VCaP (cell line): ENCODE data around the gene PPP3R2.
"Not testable (repeated sequence)": the region's sequence is repeated elsewhere in the genome, so short reads cannot be mapped to it uniquely, and the experiment has no call there.

Source experiments
- H3K27ac ChIP-seq: fragments of 450-650 bp; 2 replicates; pipeline ENCODE4 v1.5.1; 2017
- CTCF ChIP-seq: fragments of 450-650 bp; conservative IDR thresholded peaks from 2 replicates; pipeline ENCODE4 v1.5.1; 2017; ENCODE audit warnings: mild to moderate bottlenecking, moderate library complexity

Gene PPP3R2

GRCh38 chr9:101604296-101604695, 9.5 kb upstream of the PPP3R2 start:
- no peak for TF ChIP-seq CTCF
- H3K27ac ChIP-seq, result no peak overlapping the region

GRCh38 chr9:101601904-101602765, 7.4 kb upstream of the PPP3R2 start:
- H3K27ac ChIP-seq, result no peak overlapping the region
- peak; percentile 83 for TF ChIP-seq CTCF

GRCh38 chr9:101593345-101593744, 1.4 kb downstream of the PPP3R2 start:
- TF ChIP-seq CTCF, result no peak
- no peak overlapping the region for H3K27ac ChIP-seq

- TF ChIP-seq CTCF, result no peak
- no peak overlapping the region for H3K27ac ChIP-seq
These were observed 2.0 kb downstream of the PPP3R2 start for GRCh38 chr9:101592788-101593187.

- TF ChIP-seq CTCF, result no peak
- no peak overlapping the region for H3K27ac ChIP-seq
These were observed 2.9 kb downstream of the PPP3R2 start for GRCh38 chr9:101591787-101592446.

- no peak for TF ChIP-seq CTCF
These were observed 3.9 kb downstream of the PPP3R2 start for GRCh38 chr9:101590901-101591300.

GRCh38 chr9:101590074-101590473, 4.7 kb downstream of the PPP3R2 start:
- H3K27ac ChIP-seq, result not testable (repeated sequence)

More at GRCh38 chr9:101590901-101591300, 3.9 kb downstream of the PPP3R2 start:
- H3K27ac ChIP-seq, result no peak overlapping the region
